GM23338 (cell line): ENCODE results near the gene CPNE5. TPM values are rescaled to one million over a fixed set of nuclear protein-coding genes. Genes with fewer than 3 reads are reported as not detected.

Source experiments
- ATAC-seq: fragments of 200-7000 bp; cut with Tn5 transposase; 3 replicates; pipeline ENCODE4 v1.9.1; 2020
- DNase-seq: peaks from one replicate; pipeline ENCODE4 v3.0.0-alpha.2; 2015; ENCODE audit warnings: low spot score
- H2AFZ ChIP-seq: fragments of 200-600 bp; sonication (generic); 2 replicates; pipeline ENCODE4 v1.8.0; 2016; ENCODE audit warnings: antibody characterized with exemption, mild to moderate bottlenecking, moderate library complexity
- H3F3A ChIP-seq: fragments of 200-600 bp; sonication (generic); replicated peaks from 2 replicates; pipeline ENCODE4 v1.8.0; 2017; ENCODE audit warnings: antibody characterized with exemption, mixed run types, low read depth
- H3K27ac ChIP-seq: fragments of 200-600 bp; sonication (generic); 2 replicates; pipeline ENCODE4 v1.6.1; 2016; ENCODE audit warnings: low read depth
- H3K27me3 ChIP-seq: fragments of 200-600 bp; sonication (generic); 2 replicates; pipeline ENCODE4 v1.8.0; 2016; ENCODE audit warnings: mild to moderate bottlenecking, mixed run types, moderate library complexity; ENCODE audit not compliant: insufficient read depth
- H3K36me3 ChIP-seq: fragments of 200-600 bp; sonication (generic); 2 replicates; pipeline ENCODE4 v1.8.0; 2016; ENCODE audit warnings: mild to moderate bottlenecking; ENCODE audit not compliant: insufficient read depth
- H3K4me1 ChIP-seq: fragments of 200-600 bp; sonication (generic); 2 replicates; pipeline ENCODE4 v1.8.0; 2016; ENCODE audit warnings: mild to moderate bottlenecking, moderate library complexity; ENCODE audit not compliant: insufficient read depth
- H3K4me2 ChIP-seq: fragments of 200-600 bp; sonication (generic); 2 replicates; pipeline ENCODE4 v1.7.1; 2017; ENCODE audit warnings: mixed run types
- H3K4me3 ChIP-seq: fragments of 200-600 bp; sonication (generic); 2 replicates; pipeline ENCODE4 v1.6.1; 2016; ENCODE audit warnings: mixed run types
- H3K79me2 ChIP-seq: fragments of 200-600 bp; sonication (generic); replicated peaks from 2 replicates; pipeline ENCODE4 v1.8.0; 2017; ENCODE audit warnings: mild to moderate bottlenecking; ENCODE audit not compliant: insufficient read depth
- H3K9me2 ChIP-seq: fragments of 200-600 bp; sonication (generic); 2 replicates; pipeline ENCODE4 v1.8.0; 2017; ENCODE audit not compliant: insufficient read depth
- H4K20me1 ChIP-seq: fragments of 200-600 bp; sonication (generic); replicated peaks from 2 replicates; pipeline ENCODE4 v1.8.0; 2017; ENCODE audit warnings: mild to moderate bottlenecking; ENCODE audit not compliant: insufficient read depth
- H3K27ac Mint-ChIP-seq: 2 replicates; pipeline ENCODE4 v1.8.0; 2020; ENCODE audit warnings: inconsistent platforms, mild to moderate bottlenecking, moderate library complexity, mixed read lengths
- H3K27me3 Mint-ChIP-seq: 3 replicates; pipeline ENCODE4 v1.8.0; 2022; ENCODE audit warnings: low read depth, mild to moderate bottlenecking, moderate library complexity, mixed read lengths, inconsistent platforms; ENCODE audit not compliant: insufficient read depth, poor library complexity
- H3K36me3 Mint-ChIP-seq: 3 replicates; pipeline ENCODE4 v1.8.0; 2021; ENCODE audit warnings: low read depth, mild to moderate bottlenecking, inconsistent platforms, moderate library complexity, mixed read lengths
- H3K4me1 Mint-ChIP-seq: 3 replicates; pipeline ENCODE4 v1.8.0; 2020; ENCODE audit warnings: mild to moderate bottlenecking, inconsistent platforms, mixed read lengths
- H3K4me3 Mint-ChIP-seq: 3 replicates; pipeline ENCODE4 v1.8.0; 2021; ENCODE audit warnings: moderate library complexity, mild to moderate bottlenecking, inconsistent platforms, mixed read lengths
- H3K9me3 Mint-ChIP-seq: 3 replicates; pipeline ENCODE4 v1.8.0; 2020; ENCODE audit warnings: moderate library complexity, mild to moderate bottlenecking, inconsistent platforms, mixed read lengths
- CREB1 ChIP-seq: fragments of 250-450 bp; sonication (Bioruptor Pico); IDR thresholded peaks from 2 replicates; pipeline ENCODE4 v1.5.0; 2020; ENCODE audit warnings: low read depth, mild to moderate bottlenecking, moderate library complexity
- EZH2 ChIP-seq: fragments of 200-600 bp; sonication (generic); IDR thresholded peaks from one replicate; pipeline ENCODE4 v1.8.0; 2017; ENCODE audit warnings: antibody characterized with exemption, mild to moderate bottlenecking, low read depth; ENCODE audit not compliant: unreplicated experiment
- EZH2phosphoT487 ChIP-seq: fragments of 200-600 bp; sonication (generic); IDR thresholded peaks from one replicate; pipeline ENCODE4 v1.8.1; 2018; ENCODE audit warnings: antibody characterized with exemption; ENCODE audit not compliant: unreplicated experiment
- JUNB ChIP-seq: IDR thresholded peaks from one replicate; pipeline ENCODE4 v1.6.1; 2016; ENCODE audit warnings: antibody characterized with exemption; ENCODE audit not compliant: unreplicated experiment
- NANOG ChIP-seq: IDR thresholded peaks from 2 replicates; pipeline ENCODE4 v1.6.1; 2016; ENCODE audit warnings: antibody characterized with exemption, borderline replicate concordance
- POLR2AphosphoS5 ChIP-seq: IDR thresholded peaks from 2 replicates; pipeline ENCODE4 v1.6.1; 2016; ENCODE audit warnings: antibody characterized with exemption, low read depth
- STAT1 ChIP-seq: IDR thresholded peaks from one replicate; pipeline ENCODE4 v1.6.1; 2016; ENCODE audit warnings: antibody characterized with exemption; ENCODE audit not compliant: unreplicated experiment
- ZNF114 ChIP-seq: fragments of 250-450 bp; sonication (Bioruptor Pico); IDR thresholded peaks from 2 replicates; pipeline ENCODE4 v1.5.0; 2020; ENCODE audit warnings: mild to moderate bottlenecking, moderate library complexity
- ZNF331 ChIP-seq: fragments of 250-450 bp; sonication (Bioruptor Pico); IDR thresholded peaks from 2 replicates; pipeline ENCODE4 v1.5.0; 2020; ENCODE audit warnings: low read depth, mild to moderate bottlenecking, moderate library complexity
- polyA plus RNA-seq: library from polyadenylated mRNA; unstranded; fragments of >200 nt; fragmentation: Nextera tagmentation; extraction: Ambion mirVana; gene quantifications from 2 replicates; pipeline ENCODE4 v1.2.1, GENCODE V29; 2016
- total RNA-seq: library from RNA; depleted of rRNA; stranded (reverse); fragments of >200 nt; shearing (Covaris generic); gene quantifications from 2 replicates; pipeline ENCODE4 v1.2.3, GENCODE V29; 2014
- TF ChIP-seq, protein P1 (sequence below): IDR thresholded peaks from 2 replicates; pipeline ENCODE4 v1.6.1; 2016; ENCODE audit warnings: antibody characterized with exemption
- TF ChIP-seq, protein P2 (sequence below), 2 experiments: fragments of 200-600 bp in 1 of 2; sonication (generic) in 1 of 2; conservative IDR thresholded peaks; 2 replicates each; pipeline versions ENCODE4 v1.5.1 to v1.6.1; 2016 to 2017; ENCODE audit warnings: antibody characterized with exemption in 2 of 2, low read depth in 2 of 2, mild to moderate bottlenecking in 2 of 2, moderate library complexity in 1 of 2
- TF ChIP-seq, protein P3 (sequence below): fragments of 250-450 bp; sonication (Bioruptor Pico); IDR thresholded peaks from 2 replicates; pipeline ENCODE4 v1.5.0; 2020; ENCODE audit warnings: mild to moderate bottlenecking, moderate library complexity
- TF ChIP-seq, protein P4 (sequence below): IDR thresholded peaks from one replicate; pipeline ENCODE4 v1.6.1; 2018; ENCODE audit warnings: antibody characterized with exemption; ENCODE audit not compliant: unreplicated experiment

Gene CPNE5
- total and polyA plus RNA-seq, 2 experiments from 2014 or later, result 0.14 to 0.42 TPM

DNA sequence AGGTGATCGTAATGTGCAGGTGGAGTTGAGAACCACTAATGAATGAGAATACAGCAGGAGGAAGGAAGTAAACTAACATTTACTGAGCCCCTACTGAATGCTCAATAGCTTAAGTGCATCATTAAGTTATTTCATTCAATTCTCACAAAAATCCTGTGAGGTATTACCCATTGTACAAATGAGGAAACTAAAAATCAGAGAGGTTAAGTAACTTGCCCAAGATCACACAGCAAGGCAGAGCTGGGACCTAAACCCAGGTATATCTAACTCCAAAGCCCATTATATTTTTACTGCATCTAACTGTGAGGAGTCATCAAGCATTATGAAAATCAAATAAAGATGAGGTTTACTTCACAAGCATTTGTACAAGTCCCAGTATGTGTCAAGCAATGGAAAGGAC is 35.3 kb downstream of the CPNE5 start:
- no peaks in the 10 kb centered on the region for H3K9me3 Mint-ChIP-seq
- TF ChIP-seq ZNF331 (CRISPR knock-in tag) (no peak), JUNB (no peak), NANOG (no peak), EZH2phosphoT487 (no peak), ZNF114 (CRISPR knock-in tag) (no peak), EZH2 (no peak), CREB1 (no peak), STAT1 (no peak), POLR2AphosphoS5 (no peak)
- TF ChIP-seq, protein P1, sequence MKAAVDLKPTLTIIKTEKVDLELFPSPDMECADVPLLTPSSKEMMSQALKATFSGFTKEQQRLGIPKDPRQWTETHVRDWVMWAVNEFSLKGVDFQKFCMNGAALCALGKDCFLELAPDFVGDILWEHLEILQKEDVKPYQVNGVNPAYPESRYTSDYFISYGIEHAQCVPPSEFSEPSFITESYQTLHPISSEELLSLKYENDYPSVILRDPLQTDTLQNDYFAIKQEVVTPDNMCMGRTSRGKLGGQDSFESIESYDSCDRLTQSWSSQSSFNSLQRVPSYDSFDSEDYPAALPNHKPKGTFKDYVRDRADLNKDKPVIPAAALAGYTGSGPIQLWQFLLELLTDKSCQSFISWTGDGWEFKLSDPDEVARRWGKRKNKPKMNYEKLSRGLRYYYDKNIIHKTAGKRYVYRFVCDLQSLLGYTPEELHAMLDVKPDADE, result no peak
- TF ChIP-seq, protein P2, sequence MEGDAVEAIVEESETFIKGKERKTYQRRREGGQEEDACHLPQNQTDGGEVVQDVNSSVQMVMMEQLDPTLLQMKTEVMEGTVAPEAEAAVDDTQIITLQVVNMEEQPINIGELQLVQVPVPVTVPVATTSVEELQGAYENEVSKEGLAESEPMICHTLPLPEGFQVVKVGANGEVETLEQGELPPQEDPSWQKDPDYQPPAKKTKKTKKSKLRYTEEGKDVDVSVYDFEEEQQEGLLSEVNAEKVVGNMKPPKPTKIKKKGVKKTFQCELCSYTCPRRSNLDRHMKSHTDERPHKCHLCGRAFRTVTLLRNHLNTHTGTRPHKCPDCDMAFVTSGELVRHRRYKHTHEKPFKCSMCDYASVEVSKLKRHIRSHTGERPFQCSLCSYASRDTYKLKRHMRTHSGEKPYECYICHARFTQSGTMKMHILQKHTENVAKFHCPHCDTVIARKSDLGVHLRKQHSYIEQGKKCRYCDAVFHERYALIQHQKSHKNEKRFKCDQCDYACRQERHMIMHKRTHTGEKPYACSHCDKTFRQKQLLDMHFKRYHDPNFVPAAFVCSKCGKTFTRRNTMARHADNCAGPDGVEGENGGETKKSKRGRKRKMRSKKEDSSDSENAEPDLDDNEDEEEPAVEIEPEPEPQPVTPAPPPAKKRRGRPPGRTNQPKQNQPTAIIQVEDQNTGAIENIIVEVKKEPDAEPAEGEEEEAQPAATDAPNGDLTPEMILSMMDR (conservative IDR thresholded peaks at IDR 0.05; ENCODE audit: low read depth in 2 of 2), result no peak
- TF ChIP-seq, protein P3, sequence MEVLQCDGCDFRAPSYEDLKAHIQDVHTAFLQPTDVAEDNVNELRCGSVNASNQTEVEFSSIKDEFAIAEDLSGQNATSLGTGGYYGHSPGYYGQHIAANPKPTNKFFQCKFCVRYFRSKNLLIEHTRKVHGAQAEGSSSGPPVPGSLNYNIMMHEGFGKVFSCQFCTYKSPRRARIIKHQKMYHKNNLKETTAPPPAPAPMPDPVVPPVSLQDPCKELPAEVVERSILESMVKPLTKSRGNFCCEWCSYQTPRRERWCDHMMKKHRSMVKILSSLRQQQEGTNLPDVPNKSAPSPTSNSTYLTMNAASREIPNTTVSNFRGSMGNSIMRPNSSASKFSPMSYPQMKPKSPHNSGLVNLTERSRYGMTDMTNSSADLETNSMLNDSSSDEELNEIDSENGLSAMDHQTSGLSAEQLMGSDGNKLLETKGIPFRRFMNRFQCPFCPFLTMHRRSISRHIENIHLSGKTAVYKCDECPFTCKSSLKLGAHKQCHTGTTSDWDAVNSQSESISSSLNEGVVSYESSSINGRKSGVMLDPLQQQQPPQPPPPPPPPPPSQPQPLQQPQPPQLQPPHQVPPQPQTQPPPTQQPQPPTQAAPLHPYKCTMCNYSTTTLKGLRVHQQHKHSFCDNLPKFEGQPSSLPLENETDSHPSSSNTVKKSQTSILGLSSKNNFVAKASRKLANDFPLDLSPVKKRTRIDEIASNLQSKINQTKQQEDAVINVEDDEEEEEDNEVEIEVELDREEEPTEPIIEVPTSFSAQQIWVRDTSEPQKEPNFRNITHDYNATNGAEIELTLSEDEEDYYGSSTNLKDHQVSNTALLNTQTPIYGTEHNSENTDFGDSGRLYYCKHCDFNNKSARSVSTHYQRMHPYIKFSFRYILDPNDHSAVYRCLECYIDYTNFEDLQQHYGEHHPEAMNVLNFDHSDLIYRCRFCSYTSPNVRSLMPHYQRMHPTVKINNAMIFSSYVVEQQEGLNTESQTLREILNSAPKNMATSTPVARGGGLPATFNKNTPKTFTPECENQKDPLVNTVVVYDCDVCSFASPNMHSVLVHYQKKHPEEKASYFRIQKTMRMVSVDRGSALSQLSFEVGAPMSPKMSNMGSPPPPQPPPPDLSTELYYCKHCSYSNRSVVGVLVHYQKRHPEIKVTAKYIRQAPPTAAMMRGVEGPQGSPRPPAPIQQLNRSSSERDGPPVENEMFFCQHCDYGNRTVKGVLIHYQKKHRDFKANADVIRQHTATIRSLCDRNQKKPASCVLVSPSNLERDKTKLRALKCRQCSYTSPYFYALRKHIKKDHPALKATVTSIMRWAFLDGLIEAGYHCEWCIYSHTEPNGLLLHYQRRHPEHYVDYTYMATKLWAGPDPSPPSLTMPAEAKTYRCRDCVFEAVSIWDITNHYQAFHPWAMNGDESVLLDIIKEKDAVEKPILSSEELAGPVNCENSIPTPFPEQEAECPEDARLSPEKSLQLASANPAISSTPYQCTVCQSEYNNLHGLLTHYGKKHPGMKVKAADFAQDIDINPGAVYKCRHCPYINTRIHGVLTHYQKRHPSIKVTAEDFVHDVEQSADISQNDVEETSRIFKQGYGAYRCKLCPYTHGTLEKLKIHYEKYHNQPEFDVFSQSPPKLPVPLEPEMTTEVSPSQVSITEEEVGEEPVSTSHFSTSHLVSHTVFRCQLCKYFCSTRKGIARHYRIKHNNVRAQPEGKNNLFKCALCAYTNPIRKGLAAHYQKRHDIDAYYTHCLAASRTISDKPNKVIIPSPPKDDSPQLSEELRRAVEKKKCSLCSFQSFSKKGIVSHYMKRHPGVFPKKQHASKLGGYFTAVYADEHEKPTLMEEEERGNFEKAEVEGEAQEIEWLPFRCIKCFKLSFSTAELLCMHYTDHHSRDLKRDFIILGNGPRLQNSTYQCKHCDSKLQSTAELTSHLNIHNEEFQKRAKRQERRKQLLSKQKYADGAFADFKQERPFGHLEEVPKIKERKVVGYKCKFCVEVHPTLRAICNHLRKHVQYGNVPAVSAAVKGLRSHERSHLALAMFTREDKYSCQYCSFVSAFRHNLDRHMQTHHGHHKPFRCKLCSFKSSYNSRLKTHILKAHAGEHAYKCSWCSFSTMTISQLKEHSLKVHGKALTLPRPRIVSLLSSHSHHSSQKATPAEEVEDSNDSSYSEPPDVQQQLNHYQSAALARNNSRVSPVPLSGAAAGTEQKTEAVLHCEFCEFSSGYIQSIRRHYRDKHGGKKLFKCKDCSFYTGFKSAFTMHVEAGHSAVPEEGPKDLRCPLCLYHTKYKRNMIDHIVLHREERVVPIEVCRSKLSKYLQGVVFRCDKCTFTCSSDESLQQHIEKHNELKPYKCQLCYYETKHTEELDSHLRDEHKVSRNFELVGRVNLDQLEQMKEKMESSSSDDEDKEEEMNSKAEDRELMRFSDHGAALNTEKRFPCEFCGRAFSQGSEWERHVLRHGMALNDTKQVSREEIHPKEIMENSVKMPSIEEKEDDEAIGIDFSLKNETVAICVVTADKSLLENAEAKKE (CRISPR knock-in tag), result no peak
- TF ChIP-seq, protein P4, sequence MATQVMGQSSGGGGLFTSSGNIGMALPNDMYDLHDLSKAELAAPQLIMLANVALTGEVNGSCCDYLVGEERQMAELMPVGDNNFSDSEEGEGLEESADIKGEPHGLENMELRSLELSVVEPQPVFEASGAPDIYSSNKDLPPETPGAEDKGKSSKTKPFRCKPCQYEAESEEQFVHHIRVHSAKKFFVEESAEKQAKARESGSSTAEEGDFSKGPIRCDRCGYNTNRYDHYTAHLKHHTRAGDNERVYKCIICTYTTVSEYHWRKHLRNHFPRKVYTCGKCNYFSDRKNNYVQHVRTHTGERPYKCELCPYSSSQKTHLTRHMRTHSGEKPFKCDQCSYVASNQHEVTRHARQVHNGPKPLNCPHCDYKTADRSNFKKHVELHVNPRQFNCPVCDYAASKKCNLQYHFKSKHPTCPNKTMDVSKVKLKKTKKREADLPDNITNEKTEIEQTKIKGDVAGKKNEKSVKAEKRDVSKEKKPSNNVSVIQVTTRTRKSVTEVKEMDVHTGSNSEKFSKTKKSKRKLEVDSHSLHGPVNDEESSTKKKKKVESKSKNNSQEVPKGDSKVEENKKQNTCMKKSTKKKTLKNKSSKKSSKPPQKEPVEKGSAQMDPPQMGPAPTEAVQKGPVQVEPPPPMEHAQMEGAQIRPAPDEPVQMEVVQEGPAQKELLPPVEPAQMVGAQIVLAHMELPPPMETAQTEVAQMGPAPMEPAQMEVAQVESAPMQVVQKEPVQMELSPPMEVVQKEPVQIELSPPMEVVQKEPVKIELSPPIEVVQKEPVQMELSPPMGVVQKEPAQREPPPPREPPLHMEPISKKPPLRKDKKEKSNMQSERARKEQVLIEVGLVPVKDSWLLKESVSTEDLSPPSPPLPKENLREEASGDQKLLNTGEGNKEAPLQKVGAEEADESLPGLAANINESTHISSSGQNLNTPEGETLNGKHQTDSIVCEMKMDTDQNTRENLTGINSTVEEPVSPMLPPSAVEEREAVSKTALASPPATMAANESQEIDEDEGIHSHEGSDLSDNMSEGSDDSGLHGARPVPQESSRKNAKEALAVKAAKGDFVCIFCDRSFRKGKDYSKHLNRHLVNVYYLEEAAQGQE, result no peak
- H4K20me1 ChIP-seq, result no peaks in the 10 kb centered on the region

More for the DNA sequence above, 35.3 kb downstream of the CPNE5 start:
- Histone ChIP-seq H3F3A (no peaks in the 10 kb centered on the region), H3K4me3 (no peak overlapping the region), H3K36me3 (no peaks in the 10 kb centered on the region), H3K9me2 (no peaks in the 10 kb centered on the region), H3K79me2 (no peaks in the 10 kb centered on the region), H3K4me2 (peak overlapping the region; percentile 45; the same call in 1 of the 2 replicates), H3K27ac (no peak overlapping the region), H2AFZ (no peak overlapping the region), H3K27me3 (no peaks in the 10 kb centered on the region), H3K4me1 (peaks cover 22% of the 10 kb centered on the region)
- H3K27me3 Mint-ChIP-seq, result peaks cover 13% of the 10 kb centered on the region
- no peak overlapping the region for H3K27ac Mint-ChIP-seq
- H3K4me1 Mint-ChIP-seq, result peaks cover 40% of the 10 kb centered on the region
- no peak for ATAC-seq
- H3K4me3 Mint-ChIP-seq, result no peak overlapping the region
- no peak for DNase-seq
- no peaks in the 10 kb centered on the region for H3K36me3 Mint-ChIP-seq
